HG02885 (cell line): ENCODE measurements around the gene KIAA0825.
"Not testable (repeated sequence)": the region's sequence is repeated elsewhere in the genome, so short reads cannot be mapped to it uniquely, and the experiment has no call there.

Source experiments
- ATAC-seq: cut with Tn5 transposase; IDR thresholded peaks from one replicate; pipeline ENCODE4 v1.9.1; 2021; ENCODE audit warnings: mild to moderate bottlenecking; ENCODE audit not compliant: unreplicated experiment, poor library complexity

KIAA0825 gene

DNA sequence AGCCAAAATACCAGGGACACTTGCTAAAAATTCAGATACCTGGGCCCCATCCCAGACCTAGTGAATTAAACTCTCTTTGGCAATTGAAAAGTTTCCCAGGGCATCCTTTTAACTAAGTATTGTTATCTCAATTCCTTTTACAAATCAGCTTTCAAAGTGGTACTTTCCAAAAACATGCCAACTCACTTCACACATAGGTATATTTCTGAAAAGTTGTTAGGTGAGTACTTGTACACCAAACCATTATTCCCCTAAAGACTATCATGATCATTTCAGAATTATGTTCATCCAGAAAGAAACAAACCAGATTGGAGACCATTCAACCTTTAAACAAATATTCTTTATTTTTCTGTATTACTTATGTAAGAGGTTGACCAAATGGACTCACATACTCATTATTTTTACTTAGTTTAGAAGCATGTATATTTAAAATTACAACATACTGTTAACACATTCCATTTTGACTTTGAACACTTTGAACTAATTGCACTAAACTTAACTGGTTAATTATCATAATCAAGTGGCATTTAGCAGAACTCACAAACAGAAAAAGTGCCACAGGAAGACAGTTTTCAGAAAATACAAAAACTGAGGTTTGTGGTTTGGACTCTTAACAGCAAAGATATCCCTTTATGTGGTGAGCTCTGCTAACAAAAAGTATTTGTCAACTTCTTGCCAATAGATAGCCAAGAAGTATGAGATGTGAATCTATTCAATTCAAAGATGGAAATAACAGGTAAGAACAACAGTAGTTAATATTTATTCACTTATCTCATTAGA lies 40.7 kb downstream of the KIAA0825 start:
- ATAC-seq = peak; percentile 88

DNA sequence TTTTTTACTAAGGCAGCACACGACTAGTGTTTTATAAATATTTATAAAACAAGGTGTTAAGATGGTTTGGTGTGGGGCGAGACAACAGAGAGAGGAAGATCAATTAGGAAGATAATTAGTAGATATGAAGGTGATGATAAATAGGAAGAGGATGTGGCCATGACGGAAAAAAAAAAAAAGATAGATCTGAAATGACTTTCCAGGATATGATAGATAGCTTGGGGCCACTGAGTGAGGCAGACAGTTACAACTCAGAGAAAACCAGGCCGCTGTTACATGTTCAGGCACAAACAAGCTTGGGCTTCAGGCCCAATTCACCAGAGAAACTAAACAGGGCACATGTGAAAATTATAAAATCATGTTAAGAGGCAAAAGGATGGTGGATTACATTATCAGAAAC lies 43.2 kb downstream of the KIAA0825 start:
- ATAC-seq = no peak

GRCh38 chr5:94573349-94573748 lies 45.1 kb downstream of the KIAA0825 start:
- ATAC-seq = not testable (repeated sequence)

GRCh38 chr5:94571415-94571814 lies 47.0 kb downstream of the KIAA0825 start:
- no peak for ATAC-seq

DNA sequence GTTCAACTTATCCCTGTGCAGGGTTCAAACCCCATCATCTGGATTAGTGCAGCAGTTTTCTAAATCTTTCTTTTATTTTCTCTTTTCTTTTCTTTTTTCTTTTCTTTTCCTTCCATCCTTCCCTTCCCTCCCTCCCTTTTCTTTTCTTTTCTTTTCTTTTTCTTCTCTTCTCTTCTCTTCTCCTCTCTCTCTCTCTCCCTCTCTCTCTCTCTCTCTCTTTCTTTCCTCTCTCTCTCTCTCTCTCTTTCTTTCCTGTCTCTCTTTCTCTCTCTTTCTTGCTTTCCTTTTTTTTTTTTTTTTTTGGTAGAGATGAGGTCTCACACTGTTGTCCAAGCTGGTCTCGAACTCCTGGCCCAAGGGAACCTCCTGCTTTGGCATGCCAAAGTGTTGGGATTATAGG lies 53.6 kb downstream of the KIAA0825 start:
- no peak for ATAC-seq

- ATAC-seq = no peak
These were observed 56.0 kb downstream of the KIAA0825 start for GRCh38 chr5:94562327-94562971.

- ATAC-seq = no peak
These were observed 60.4 kb downstream of the KIAA0825 start for GRCh38 chr5:94558028-94558427.

- ATAC-seq = peak; percentile 62
These were observed 66.5 kb downstream of the KIAA0825 start for GRCh38 chr5:94551858-94552257.

DNA sequence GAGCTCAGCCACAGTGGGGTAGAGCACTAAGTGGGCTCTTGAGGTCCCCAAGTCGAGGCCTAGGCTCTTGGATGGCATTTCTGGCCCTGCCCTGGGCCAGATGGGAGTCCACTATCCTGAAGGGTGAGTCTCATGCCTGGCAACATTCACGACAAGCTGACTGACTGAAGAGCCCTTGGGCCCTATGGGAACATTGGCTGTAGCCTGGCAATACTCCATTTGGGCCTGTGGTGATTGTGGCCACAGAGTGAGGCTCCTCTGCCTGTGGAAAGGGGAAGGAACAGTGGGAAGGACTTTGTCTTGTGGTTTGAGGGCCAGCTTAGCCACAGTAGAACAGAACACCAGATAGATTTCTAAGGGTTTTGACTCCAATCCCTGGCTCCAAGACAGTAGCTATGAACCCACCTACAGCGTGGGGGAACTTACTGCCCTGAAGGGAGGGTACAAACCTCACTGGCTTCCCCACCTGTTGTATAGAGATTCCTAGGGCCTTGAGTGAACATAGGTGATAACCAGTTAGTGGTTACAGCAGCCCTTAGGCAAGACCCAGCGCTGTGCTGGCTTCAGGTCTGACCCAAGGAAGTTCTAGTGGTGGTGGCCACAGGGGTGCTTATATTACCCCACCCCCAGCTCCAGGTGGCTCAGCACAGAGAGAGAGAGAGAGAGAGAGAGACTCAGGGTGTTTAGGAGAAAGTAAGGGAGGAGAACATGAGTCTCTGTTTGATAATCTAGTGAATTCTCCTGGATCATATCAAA lies 72.4 kb downstream of the KIAA0825 start:
- ATAC-seq = no peak

DNA sequence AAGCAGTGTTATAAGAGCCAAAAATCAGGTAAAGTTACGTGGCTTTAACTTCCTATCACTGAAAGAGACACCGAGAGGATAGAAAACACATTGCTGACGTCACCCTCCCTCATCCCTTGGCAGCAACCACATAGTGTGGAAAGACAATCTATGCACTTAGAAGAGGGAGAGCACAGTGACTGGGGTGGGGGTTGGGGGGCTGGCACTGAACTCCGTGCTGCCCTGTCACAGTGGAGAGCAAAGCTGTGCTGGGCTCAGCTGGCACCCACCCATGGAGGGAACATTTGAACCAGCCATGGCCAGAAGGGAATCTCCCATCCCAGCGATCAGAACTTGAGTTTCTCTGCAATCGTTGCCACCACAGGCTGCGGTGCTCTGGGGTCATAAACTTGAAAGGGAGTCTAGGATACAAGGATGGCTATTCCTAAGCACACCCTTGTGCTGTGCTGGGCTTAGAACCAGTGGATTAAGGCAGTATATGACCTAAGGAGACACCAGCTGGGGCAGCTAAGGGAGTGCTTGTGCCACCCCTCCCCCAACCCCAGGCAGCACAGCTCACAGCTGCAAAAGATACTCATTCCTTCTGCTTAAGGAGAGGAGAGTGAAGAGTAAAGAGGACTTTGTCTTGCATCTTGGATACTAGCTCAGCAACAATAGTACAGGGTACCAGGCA lies 73.4 kb downstream of the KIAA0825 start:
- no peak for ATAC-seq

DNA sequence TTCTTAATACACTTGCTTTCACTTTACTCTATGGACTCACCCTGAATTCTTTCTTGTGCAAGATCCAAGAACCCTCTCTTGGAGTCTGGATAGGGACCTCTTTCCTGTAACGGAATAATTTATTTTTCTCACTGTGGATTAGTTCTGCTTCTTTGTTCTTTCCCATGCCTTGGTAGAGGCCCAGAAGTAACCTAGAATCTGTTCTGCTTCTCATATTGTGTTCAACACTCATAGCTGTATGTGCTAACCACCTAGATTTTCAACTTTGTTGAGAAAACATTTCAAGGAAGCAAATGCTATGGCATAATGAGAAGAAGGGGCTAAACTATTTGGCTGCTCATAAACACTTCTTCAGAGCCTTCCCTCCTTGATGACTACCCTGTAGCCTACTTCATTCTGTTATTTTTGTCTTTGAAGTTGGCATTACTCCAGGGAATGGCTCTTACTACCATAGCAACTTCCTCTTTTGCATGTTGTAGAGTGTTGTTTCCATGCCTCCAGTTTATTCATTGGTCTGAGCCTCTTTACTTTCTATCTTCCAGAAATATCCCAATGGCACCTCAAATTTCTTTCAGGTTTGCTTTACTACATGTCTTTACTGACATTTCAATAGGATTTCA lies 74.3 kb downstream of the KIAA0825 start:
- peak; percentile 74 for ATAC-seq

GRCh38 chr5:94540856-94541494 lies 77.4 kb downstream of the KIAA0825 start:
- ATAC-seq = no peak

GRCh38 chr5:94538260-94538659 lies 80.1 kb downstream of the KIAA0825 start:
- no peak for ATAC-seq

DNA sequence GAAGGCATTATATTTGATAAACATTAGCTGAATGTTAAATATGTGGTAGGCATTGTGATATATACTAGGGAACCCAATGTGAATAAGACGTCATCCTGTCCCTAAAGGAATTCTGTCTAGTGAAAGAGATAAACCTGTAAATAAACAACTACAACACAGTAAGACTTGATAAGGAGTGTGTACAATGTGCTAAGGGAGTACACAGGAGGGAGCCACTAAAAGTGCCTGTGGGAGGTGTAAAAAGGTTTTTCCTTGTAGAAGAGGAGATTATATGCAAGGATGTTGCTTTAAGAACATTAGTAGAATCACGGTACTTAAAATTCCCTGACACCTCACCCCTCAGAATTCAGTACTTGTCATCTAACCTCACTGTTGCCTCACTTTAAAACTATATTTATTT lies 91.7 kb downstream of the KIAA0825 start:
- no peak for ATAC-seq

GRCh38 chr5:94524841-94525697 lies 93.3 kb downstream of the KIAA0825 start:
- peak; percentile 94 for ATAC-seq

GRCh38 chr5:94523018-94523417 lies 95.4 kb downstream of the KIAA0825 start:
- no peak for ATAC-seq

DNA sequence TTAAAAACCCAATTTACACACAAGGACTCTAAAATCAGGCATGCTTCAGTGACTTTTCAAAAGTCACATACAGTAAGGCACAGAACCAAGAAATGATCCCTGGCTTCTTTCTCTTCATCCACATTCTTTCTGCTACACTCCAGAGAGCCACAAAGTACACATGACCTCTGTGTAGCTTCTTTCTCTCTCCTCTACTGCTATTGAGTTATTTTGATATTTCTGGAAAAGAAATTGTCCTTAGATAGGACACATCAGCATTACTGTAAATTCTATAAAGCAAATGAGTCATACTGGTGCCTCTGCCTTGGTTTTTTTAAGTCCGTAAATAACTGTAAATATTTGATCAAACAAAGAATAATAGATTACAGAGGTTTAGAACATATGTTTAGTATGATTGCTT lies 96.3 kb downstream of the KIAA0825 start:
- ATAC-seq = no peak

DNA sequence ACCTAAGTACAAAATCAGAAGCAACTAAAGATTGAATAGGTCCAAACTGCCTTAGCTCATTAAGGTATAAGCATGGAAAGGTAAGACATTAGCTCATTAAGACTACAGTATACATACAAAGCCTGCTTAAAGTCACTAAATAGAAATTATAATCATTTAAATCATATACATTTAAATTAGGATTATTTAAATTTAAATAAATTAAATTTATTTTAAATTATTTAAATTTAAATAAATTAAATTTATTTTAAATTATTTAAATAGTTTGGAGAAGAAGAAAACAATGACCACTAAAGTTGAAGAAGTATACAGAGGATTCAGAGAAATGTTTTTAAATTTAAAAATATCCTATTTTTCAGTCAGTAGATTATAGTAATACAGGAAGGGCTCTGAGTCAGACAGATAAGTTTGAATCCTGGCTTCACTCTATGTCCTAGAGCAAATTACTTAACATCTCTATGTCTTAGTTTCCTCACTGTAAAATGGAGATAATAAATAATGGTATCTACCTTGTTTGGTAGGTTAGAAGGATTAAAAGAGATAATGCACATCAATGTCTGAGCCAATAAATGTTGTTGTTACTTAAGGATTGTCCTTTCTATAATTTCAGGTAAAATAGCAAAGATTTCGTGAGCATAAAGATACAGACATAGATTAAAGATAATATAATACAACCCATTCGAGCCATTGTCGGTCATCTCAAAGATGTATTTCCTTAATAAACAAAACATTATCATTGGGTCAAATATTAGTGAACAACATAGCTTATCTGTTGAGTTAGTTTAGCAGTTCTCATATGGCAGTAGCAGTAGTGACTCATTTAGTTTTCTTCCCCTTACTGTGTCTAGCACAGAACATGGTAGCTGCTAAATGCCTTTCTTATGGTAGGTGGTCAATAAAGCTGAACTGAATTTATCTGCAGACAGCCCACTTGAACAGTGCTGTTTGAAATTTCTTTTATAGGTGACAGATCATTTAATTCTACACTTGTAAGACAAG lies 100.6 kb downstream of the KIAA0825 start:
- no peak for ATAC-seq
